Osteoblast (primary cell): ENCODE measurements around the gene ZNF784. TPM values are rescaled to one million over a fixed set of nuclear protein-coding genes. Genes with fewer than 3 reads are reported as not detected.

Source experiments
- DNase-seq: peaks from one replicate; pipeline ENCODE4 v3.0.0; 2011; ENCODE audit warnings: low spot score, mixed read lengths; ENCODE audit not compliant: insufficient read length; ENCODE audit errors: missing footprints
- H2AFZ ChIP-seq: 2 replicates; pipeline ENCODE4 v1.6.0; 2011; ENCODE audit warnings: mild to moderate bottlenecking, low read length
- H3K27ac ChIP-seq: 2 replicates; pipeline ENCODE4 v1.5.1; 2011; ENCODE audit warnings: mild to moderate bottlenecking, low read depth, low read length, moderate library complexity
- H3K27me3 ChIP-seq: 2 replicates; pipeline ENCODE4 v1.6.0; 2012; ENCODE audit warnings: mild to moderate bottlenecking, control low read depth, inconsistent platforms, low read length, moderate library complexity; ENCODE audit not compliant: insufficient read depth
- H3K36me3 ChIP-seq: 2 replicates; pipeline ENCODE4 v1.5.1; 2011; ENCODE audit warnings: mild to moderate bottlenecking, low read length, control low read depth, moderate library complexity; ENCODE audit not compliant: insufficient read depth
- H3K4me1 ChIP-seq: 2 replicates; pipeline ENCODE4 v1.5.1; 2011; ENCODE audit warnings: mild to moderate bottlenecking, low read length, control low read depth, moderate library complexity; ENCODE audit not compliant: insufficient read depth
- H3K4me2 ChIP-seq: 2 replicates; pipeline ENCODE4 v1.6.0; 2011; ENCODE audit warnings: mild to moderate bottlenecking, low read length; ENCODE audit not compliant: insufficient read depth
- H3K4me3 ChIP-seq: fragments of 200-600 bp; sonication (generic); 3 replicates; pipeline ENCODE4 v1.5.1; 2012; ENCODE audit warnings: mild to moderate bottlenecking, low read length, inconsistent platforms; ENCODE audit not compliant: insufficient read depth
- H3K79me2 ChIP-seq: 2 replicates; pipeline ENCODE4 v1.6.0; 2012; ENCODE audit warnings: mild to moderate bottlenecking, low read length, control low read depth, inconsistent platforms; ENCODE audit not compliant: insufficient read depth
- H3K9me3 ChIP-seq: 2 replicates; pipeline ENCODE4 v1.5.1; 2011; ENCODE audit warnings: low read depth, low read length, control low read depth
- H4K20me1 ChIP-seq: 2 replicates; pipeline ENCODE4 v1.6.0; 2012; ENCODE audit warnings: mild to moderate bottlenecking, low read length, control low read depth; ENCODE audit not compliant: insufficient read depth
- total RNA-seq: library from RNA; depleted of rRNA; stranded (reverse); fragments of >200 nt; gene quantifications from 2 replicates; pipeline ENCODE4 v1.2.3, GENCODE V29; 2012
- TF ChIP-seq, protein P1 (sequence below): IDR thresholded peaks from 2 replicates; pipeline ENCODE4 v1.5.1; 2011; ENCODE audit warnings: mild to moderate bottlenecking, low read depth, low read length, moderate library complexity; ENCODE audit errors: extremely low read depth

The ZNF784 gene
- total RNA-seq, 1 donor, result 8.7 TPM

DNA sequence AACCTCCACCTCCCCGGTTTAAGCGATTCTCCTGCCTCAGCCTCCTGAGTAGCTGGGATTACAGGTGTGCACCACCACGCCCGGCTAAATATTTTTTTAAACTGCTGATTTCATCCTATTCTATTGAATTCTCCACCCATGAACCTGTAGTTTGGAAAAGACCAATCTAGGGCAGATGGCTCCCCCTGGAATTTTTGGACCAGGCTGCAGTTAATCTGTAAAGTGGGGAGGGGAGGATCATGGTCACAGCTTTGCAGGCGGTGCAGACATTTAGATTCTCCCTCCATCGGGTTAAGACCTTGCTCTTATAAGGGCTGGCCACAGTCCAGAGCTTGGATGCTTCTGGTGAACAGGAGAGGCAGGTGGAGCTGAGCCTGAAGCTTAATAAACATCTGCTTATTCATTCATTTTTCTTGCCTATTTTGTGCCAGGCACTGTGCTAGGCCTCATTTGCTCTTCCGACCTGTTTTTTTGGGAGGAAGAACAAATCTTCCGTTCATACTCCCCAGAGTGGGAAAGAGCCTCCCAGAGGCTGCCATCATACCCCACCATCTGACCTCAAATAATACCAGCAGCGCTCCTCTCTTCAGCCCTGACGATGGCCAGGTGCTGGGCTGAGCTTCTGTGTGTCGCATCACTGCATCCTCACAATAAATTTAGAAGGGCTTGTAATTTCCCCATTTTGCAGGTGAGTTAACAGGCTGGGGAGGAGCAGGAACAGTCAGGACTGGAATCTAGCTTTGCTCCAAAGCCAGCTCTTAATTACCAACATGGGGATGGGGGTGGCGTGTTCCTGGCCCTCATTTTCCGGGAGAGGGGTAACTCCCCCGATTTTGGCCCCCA is 22.7 kb upstream of the ZNF784 start:
- Histone ChIP-seq H3K36me3 (peaks cover 15% of the 10 kb centered on the region), H3K27me3 (no peaks in the 10 kb centered on the region), H3K4me1 (peaks cover 28% of the 10 kb centered on the region), H2AFZ (peak overlapping the region; percentile 81), H4K20me1 (no peaks in the 10 kb centered on the region), H3K79me2 (peaks cover 32% of the 10 kb centered on the region), H3K27ac (peak overlapping the region; percentile 48), H3K4me3 (peak overlapping the region; percentile 87), H3K9me3 (no peaks in the 10 kb centered on the region), H3K4me2 (peak overlapping the region; percentile 91)
- TF ChIP-seq, protein P1, sequence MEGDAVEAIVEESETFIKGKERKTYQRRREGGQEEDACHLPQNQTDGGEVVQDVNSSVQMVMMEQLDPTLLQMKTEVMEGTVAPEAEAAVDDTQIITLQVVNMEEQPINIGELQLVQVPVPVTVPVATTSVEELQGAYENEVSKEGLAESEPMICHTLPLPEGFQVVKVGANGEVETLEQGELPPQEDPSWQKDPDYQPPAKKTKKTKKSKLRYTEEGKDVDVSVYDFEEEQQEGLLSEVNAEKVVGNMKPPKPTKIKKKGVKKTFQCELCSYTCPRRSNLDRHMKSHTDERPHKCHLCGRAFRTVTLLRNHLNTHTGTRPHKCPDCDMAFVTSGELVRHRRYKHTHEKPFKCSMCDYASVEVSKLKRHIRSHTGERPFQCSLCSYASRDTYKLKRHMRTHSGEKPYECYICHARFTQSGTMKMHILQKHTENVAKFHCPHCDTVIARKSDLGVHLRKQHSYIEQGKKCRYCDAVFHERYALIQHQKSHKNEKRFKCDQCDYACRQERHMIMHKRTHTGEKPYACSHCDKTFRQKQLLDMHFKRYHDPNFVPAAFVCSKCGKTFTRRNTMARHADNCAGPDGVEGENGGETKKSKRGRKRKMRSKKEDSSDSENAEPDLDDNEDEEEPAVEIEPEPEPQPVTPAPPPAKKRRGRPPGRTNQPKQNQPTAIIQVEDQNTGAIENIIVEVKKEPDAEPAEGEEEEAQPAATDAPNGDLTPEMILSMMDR, result no peak
- DNase-seq, result peak; percentile 90

GRCh38 chr19:55645512-55645881 is 21.1 kb upstream of the ZNF784 start:
- peak; percentile 62 for DNase-seq
- peaks cover 34% of the 10 kb centered on the region for H3K79me2 ChIP-seq
- H2AFZ ChIP-seq, result no peak overlapping the region
- TF ChIP-seq, protein P1, result no peak
- H4K20me1 ChIP-seq, result no peaks in the 10 kb centered on the region
- H3K9me3 ChIP-seq, result no peaks in the 10 kb centered on the region
- no peaks in the 10 kb centered on the region for H3K27me3 ChIP-seq
- no peak overlapping the region for H3K27ac ChIP-seq
- peaks cover 15% of the 10 kb centered on the region for H3K36me3 ChIP-seq
- peaks cover 29% of the 10 kb centered on the region for H3K4me1 ChIP-seq
- H3K4me2 ChIP-seq, result no peak overlapping the region
- no peak overlapping the region for H3K4me3 ChIP-seq

GRCh38 chr19:55644842-55645511 is 20.6 kb upstream of the ZNF784 start:
- H3K4me1 ChIP-seq, result peaks cover 33% of the 10 kb centered on the region
- H3K27me3 ChIP-seq, result no peaks in the 10 kb centered on the region
- H4K20me1 ChIP-seq, result no peaks in the 10 kb centered on the region
- H3K9me3 ChIP-seq, result no peaks in the 10 kb centered on the region
- peaks cover 15% of the 10 kb centered on the region for H3K36me3 ChIP-seq
- TF ChIP-seq, protein P1, result no peak
- peak overlapping the region; percentile 98 for H3K4me2 ChIP-seq
- DNase-seq, result peak; percentile 87
- no peak overlapping the region for H2AFZ ChIP-seq
- peaks cover 34% of the 10 kb centered on the region for H3K79me2 ChIP-seq
- H3K4me3 ChIP-seq, result peak overlapping the region; percentile 85
- no peak overlapping the region for H3K27ac ChIP-seq
